ENCODE measurements around the gene SPSB1.

The SPSB1 gene

DNA sequence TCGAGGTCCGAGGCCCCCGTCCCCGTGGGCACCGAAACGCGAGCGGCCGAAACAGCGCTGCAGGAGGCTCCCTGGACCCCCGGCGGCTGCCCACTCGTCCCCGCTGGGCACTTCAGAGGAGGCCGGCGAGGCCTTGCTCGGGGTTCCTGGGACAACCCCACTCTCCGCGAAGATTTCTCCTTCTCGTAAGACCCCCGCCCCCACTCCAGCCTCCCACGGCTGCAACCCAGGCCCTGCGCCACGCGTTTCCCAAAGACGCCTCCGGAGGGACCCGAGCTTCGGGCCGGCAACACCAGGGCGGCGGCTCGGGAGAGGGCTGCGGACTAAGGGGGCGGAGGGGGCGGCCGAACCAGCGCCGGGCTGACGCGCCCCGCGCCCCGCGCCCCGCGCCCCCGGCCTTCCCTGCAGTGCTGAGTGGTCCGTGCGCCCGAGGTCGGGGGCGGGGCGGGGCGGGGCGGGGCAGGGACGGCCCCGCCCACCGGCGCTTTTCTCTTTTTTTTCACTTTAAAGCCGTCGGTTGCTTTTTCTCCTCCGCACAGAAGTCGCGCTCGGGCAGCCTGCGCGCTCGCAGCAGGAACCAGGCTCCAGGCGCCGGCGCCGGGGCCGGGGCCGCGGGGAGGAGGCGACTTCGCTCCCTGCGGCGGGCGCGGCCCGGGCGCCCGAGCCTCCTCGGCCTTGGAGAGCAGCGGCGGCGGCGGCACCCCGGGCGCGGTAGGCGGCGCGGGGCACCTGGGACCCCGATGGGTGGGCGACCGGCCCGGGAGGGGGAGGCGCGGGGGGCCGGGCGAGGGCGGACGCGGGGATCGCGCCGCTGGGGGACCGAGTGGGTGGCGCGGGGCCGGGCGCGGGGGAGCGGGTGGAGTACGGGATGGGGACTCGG is at the start of gene SPSB1:
TSS of gene SPSB1 (plus strand) at position 534 of the 880 bp plus-strand sequence. CDS start 62,998 bp downstream, outside the sequence.
- DNase-seq: no peak

DNA sequence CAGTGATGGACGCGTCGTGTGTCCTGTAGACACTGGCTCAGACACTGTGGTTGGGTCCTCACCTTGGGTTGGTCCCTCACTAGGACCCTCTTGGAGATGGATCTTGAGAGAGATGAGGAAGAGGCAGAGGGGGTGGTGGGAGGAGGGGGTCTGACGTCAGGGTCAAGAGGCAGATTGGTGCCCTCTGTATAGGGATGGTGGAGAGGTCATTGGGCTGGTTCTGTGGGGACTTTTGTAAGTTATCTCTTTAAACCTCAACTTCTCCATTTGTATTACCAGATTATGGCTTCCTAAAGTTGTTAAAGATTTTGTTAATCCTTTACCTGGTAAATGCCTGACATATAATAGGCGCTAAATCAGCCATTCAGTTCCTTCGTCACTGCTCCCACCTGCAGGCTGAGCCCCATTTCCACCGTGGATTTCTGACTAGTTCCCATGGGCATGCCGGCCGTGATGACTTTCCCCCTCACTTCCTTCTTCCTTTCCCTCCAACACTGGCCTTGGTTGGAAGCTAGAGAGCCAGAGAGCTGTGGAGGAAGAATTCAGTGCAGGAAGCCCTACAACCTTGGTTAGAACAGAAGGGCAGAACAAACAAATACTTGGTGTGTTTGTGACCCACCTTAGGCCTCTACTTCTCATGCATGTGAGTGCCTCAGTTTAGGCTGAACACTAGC is 49.5 kb upstream of the SPSB1 start:
- no peak for DNase-seq

DNA sequence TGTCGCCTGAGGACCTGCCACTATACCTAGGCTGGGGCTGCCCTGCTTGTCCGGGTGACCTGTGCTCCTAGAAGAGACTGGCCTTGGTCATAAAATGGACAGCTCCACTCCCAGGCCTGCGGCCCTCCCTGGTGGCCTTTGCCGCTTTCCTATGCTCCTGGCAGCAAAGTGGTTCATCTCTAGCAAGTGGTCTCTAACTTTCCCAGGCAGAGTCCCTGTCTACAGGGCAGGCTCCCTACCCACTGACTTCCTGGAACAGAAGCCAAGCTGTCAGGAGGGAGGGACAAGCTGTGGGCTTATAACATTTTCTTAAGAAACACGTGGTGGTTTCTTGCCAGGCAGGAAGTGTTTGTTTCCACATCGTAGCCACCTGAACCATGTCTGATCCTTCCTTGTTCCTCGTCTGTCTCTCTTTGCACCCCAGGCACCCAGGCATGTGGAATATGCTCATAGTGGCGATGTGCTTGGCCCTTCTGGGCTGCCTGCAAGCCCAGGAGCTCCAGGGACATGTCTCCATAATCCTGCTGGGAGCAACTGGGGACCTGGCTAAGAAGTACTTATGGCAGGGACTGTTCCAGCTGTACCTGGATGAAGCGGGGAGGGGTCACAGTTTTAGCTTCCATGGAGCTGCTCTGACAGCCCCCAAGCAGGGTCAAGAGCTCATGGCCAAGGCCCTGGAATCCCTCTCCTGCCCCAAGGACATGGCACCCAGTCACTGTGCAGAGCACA is 48.0 kb upstream of the SPSB1 start:
- DNase-seq: peak; percentile 93

DNA sequence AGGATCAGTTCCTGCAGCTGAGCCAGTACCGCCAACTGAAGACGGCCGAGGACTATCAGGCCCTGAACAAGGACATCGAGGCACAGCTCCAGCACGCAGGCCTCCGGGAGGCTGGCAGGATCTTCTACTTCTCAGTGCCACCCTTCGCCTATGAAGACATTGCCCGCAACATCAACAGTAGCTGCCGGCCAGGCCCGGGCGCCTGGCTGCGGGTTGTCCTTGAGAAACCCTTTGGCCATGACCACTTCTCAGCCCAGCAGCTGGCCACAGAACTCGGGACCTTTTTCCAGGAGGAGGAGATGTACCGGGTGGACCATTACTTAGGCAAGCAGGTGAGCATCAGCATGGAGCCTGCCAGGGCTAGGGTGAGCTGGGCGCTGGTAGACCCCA is 47.5 kb upstream of the SPSB1 start:
- DNase-seq: no peak

DNA sequence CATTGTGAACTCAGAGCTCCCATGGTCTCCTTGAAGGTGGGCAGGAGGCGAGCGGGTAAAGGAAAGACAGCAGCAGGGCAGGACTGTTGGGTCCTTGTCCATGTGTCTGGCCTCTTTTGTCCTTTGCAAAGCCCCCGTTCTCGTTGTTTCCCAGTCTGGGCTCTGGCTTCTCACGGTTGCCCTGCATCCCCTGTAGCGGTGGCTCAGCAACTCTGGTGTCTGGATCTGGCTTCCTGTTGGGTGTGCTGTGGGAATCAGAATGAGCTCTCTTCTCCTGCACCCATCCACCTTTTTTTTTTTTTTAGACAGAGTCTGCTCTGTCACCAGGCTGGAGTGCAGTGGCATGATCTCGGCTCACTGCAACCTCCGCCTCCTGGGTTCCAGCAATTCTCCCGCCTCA is 47.0 kb upstream of the SPSB1 start:
- no peak for DNase-seq

DNA sequence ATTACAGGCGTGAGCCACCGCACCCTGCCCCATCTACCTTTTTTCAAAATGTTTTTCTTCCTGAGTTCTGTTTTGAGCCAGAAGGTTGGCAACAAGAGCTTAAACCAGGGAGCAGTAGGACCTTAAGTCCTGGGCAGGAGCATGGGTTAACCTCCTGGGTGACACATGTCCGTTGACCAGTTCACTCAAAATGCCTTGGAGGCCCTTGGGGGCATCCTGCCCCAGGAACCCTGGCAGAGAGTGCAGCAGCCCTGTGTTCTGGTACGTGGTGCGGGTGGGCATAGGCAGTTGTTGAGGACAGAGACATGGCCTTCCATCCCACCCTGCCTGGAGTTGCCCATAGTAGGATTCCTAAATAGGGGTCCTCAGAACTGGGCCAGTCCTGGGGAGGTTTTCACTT is 46.5 kb upstream of the SPSB1 start:
- no peak for DNase-seq

DNA sequence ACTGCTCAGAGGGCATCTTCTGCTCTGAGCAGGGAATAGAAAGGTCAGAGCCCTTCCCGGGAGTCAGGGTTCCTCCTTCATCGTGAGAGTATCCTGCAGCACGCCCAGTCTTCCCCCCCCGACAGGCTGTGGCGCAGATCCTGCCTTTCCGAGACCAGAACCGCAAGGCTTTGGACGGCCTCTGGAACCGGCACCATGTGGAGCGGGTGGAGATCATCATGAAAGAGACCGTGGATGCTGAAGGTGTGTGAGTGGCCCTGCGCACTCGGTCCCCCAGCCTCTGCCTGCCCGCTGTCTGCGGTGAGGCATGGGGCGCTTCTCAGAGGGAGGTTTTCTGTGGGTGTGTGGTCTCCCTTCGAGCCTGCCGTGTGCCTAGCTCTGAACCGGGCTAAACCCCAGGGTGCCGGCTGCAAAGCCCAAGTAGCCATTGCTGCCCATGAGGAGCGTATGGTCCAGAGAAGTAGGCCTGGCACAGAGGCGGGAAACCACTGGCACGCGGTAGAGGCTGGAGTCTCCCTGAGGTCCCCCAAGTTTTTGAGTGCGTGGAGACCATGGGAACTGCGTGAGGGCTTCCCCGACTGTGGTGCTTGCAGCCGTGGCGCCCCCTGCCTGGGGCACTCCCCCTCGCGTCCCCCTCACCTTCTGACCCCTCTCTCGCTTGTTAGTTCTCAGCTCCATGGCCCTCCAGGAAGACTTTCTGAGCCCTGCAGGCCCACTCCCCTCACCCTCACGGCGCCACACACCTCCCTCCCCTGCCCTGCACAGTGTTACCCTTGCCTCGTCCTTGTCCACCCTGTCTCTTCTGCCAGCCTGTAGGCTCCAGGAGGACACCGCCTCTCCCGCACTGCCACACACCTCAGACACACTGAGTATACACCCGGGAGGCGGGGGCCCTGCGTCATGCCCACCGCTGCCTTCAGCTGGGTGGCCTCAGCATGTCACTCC is 45.6 kb upstream of the SPSB1 start:
- DNase-seq: no peak

DNA sequence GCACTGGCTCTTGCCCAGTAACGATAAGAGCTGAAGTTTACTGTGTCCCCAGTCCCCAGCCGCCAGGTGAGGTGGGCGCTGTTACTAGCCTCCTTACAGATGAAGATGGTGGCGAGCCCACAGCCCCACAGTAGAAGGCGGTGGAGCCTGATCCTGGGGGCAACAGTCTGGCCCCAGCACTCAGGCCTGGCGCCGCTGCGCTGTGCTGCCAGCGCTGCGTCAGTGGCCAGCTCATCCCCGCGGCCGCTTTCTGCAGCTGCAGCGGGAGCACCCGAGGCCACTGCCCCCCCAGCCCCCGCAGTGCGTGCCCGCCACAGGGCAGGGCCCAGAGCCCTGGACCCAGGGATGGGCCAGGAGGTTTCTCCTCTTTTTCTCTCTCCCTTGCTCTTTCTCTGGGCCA is 44.8 kb upstream of the SPSB1 start:
- no peak for DNase-seq

DNA sequence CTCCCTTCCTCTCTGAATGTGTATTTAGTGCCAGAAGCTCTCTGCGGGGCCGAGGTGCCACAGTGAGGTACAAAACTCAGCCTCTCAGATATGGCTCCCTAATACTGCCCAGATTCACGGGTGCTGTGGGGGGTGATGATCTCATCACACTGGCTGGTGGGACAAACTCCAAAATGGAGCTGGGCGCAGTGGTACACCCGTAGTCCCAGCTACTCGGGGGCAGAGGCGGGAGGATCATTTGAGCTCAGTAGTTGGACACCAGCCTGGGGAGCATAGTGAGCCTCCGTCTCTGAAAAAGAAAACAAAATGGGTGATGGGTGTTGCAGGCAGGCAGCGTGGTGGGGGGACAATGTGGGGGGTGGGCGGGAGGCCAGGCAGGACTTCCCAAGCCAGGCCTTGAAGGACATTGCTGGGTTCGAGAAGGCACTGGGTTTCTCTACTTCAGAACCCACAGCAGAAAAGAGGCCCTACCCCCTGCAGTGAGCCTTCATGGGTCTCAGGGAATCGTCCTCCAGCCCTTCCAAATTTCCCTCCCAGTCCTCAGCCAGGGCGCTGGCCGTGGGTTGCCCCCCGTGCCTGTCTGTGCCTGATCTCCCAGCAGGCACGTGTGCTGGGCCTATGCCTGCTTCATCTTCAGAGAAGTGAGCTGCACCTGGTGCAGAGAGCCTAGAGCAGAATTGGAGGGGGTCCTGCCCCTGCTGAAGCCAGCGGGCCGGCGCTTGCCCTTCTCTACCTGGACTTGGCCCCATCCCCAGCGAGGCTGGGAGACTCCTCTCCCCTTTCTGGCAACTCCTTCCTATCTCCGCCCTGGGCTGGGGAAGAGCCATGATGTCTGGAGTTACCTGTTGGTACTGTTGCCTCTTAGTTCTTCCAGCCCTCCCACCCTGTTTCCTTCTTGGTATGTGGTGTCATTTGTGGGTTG is 44.1 kb upstream of the SPSB1 start:
- no peak for DNase-seq

DNA sequence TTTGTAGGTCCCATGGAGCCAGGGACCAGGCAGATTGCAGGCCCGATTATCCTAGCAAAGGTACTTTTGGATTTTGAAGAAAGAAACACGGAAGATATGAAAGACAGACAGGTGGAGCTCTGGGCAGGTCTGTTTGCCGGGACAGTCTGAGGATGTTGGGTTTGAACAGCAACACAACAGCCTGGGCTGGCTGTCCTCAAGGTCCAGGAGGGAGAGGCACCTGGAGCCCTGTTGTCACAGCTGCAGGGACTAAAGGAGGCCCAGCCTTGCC is 43.5 kb upstream of the SPSB1 start:
- no peak for DNase-seq

DNA sequence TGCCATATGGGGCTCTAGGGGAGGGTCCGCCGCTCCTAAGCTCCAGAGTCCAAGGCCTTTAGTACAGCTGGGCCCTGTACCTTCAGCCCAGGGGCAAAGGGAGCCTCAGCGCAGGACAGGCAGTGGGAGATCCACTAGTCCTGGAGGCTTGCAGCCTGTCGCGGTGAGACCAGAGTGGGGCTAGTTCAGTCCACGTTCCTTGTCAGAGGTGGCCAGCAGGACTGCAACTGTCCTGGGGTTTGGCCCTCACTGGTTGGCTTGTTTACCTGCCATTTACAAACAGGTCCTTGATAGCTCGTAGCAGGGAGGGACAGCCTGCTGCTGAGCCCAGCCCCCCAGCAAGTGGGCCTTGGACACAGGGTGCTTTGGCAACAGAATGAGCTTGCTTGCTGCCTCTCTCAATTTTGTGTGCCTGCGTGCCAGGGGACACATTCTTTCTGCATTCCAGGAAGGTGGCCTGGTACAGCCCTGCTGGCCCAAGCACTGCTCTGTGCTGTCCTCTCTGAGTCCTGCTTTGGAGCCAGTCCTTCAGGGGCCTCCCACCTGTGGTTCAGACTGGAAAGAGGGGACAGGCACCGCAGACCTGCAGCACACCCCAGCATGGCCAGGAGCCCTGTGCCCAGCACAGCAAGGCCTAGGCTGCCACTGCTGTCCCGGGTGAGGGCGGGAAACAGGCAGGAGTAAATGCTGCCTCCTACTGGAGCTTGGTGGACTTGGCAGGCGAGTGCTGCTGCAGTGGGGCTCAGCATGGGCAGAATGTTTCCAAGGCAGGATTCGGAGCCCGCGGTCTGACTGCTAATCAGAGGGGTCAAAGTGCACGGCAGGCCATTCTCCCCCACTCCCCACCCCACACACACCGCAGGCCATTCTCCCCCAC is 42.9 kb upstream of the SPSB1 start:
- DNase-seq: no peak

DNA sequence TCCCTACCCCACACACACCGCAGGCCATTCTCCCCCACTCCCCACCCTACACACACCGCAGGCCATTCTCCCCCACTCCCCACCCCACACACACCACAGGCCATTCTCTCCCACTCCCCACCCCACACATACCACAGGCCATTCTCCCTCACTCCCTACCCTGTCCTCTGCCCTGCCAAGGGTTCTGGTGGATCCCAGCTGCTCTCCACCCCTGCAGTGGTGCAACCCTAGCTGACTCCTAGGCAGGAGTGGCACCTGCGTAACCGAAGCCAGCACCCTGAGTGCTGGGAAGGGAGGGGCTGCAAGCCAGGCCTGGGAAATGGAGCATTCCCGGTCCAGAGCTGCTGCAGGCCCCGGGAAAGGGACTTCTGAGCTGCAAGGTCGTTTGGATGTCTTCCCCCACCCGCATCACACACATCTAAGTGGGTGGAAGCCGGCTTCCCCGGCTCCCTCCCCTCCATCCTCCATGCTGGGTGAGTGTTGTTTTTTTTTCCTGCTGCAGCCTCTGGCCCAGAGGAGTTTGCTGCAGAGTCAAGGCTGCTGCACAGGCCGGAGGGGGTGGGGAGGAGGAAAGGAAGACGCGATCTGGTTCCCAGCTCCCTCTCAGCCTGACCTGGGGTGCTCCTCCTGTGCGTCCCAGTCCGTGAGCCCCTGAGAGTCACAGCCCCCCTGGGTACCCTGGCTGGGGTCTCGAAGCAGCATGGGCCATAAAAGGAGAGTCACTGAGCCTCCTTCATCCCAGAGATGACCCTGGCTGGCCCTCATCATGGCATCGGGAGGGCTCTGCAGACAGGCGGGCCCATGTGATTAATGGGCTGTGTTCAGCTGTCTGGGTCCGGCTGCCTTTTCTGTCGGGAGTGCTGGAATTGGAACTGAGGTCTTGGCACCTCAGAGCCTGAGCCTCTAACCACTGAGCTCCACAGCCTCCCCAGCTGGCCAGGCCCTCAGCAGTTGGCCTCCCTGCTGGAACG is 42.0 kb upstream of the SPSB1 start:
- no peak for DNase-seq

DNA sequence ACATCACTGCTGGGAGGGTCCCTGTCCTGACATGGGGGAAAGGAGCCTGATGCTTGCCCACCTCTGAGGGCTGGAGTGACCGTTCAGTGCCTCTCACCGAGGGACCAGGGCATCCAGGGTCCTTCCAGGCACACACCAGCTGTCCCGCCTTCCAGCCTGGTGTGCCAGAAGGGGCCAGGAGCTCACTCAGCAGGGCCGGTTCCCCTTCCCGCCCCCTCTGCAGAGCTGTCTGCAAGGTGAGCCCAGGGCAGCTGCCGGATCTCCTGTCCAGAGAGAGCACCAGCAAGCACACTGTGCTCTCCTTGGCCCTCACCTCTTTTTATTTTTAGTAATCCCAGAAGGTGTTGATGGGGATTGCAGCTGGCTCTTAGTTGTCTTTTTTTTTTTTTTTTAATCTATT is 41.2 kb upstream of the SPSB1 start:
- no peak for DNase-seq

DNA sequence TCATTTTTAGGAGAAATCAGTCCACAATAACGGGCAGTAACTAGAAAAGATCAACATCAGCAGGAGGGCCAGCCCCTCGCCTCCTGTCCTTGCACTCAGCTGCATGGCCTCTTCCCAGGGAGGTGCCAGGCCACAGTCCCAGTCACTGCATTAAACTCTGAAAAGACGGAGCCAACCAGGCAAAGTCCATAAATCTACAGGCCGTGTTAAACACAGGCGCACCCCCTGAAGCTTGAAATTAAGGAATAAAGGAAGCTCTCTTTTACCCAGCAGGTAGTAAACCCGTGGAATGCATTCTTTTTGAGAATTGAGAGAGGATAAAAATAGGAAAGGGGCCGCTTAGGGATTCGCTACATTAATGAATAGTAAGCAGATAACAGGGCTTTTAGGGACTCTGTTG is 39.7 kb upstream of the SPSB1 start:
- no peak for DNase-seq

DNA sequence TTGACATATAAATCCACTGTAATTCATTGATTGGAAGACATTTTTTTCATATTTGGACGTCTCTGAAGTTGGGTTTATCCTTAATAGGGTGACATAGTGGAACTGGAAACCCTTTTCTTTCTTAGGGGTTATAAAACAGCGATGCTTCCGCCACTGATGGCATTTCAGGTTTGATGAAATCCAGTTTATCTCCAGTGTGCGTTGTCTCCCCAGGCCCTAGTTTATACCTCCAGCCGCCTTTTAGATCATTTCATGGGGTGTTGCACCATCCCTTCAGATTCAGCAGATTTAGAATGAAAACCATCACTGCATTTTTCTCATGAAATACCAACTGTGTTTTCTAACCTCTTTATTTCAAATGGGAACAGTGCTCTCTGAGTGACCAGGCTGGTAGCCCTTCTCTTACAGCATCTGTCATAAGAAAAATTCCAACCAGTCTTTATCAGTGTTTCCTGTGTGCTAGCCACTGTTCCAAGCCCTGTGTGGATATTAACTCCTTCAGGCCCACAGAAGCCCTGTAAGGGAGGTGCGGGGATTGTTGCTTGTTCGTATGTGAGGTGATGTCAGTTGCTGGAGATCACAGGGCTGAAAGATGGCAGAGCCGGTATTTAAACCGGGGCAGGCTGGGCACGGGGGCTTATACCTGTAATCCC is 39.1 kb upstream of the SPSB1 start:
- no peak for DNase-seq

DNA sequence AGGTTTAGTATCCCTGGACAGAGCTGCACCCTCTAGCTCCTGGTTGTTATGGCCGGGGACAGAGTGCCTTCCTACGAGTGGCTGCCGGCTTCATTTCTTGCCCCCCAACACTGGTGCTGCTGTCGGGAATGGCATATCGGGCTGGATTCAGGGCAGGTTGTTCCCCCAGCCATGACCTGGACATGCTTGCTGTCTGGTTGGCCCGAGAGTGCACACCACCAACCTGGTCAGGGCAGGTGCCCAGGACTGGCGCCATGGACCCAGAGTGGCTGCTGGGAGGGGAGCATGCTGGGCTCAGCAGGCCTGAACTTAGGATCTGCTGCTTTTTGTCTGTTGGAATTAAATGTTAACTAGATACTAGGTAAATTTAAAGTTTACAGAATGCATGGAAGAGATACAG is 36.4 kb upstream of the SPSB1 start:
- no peak for DNase-seq

DNA sequence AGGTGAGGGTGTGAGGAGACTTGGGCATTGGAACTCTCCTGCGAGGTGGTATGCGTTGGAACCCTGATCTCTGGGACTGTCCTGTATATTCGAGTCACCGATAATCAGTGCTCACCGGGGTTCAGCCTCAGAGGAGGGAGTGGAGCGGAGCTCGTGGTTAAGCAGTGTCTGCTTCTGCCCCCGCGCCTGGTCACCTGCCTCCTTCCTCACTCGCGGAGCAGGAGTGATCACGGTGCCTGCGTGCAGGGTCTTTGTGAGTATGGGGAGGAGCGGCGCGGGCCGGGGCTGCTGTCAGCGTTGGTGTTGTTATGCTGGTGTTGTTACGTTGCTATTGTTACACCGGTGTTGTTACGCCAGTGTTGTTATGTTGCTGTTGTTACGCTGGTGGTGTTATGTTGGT is 34.8 kb upstream of the SPSB1 start:
- DNase-seq: no peak

DNA sequence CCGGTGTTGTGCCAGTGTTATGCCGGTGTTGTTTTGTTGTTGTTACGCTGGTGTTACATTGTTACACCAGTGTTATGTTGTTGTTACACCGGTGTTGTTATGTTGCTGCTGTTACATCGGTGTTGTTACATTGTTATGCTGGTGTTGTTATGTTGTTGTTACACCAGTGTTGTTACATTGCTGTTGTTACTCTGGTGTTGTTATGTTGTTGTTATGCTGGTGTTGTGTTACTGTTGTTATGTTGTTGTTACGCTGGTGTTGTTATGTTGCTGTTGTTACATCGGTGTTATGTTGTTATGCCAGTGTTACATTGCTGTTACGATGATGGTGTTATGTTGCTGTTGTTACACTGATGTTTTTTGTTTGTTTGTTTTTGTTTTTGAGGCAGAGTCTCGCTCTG is 34.1 kb upstream of the SPSB1 start:
- no peak for DNase-seq
